ENCODE results near the gene PCSK5. TPM values are rescaled to one million over a fixed set of nuclear protein-coding genes. Genes with fewer than 3 reads are reported as not detected.

The PCSK5 gene
- total and polyA plus RNA-seq, 4 donors = 0.58 to 3.6 (median 0.82) TPM

GRCh38 chr9:76026796-76027195, 136.3 kb downstream of the PCSK5 start:
- Histone ChIP-seq H3K9ac (ENCODE audit: low read depth in 1 of 2, low read length in 2 of 2) (no peak overlapping the region), H3K36me3 (ENCODE audit: control insufficient read depth in 4 of 4, insufficient read depth in 3 of 4, low read depth in 1 of 4, low read length in 3 of 4) (no peaks in the 10 kb centered on the region), H3K9me3 (ENCODE audit: control insufficient read depth in 4 of 4, low read length in 3 of 4) (no peaks in the 10 kb centered on the region), H3K4me1 (ENCODE audit: control insufficient read depth in 4 of 4, insufficient read depth in 4 of 4, low read length in 3 of 4) (no peaks in the 10 kb centered on the region), H3K27me3 (ENCODE audit: control insufficient read depth in 4 of 4, insufficient read depth in 4 of 4, low read length in 3 of 4) (no peaks in the 10 kb centered on the region), H3K27ac (ENCODE audit: low read depth in 1 of 2, low read length in 2 of 2) (no peak overlapping the region), H3K4me3 (ENCODE audit: low read depth in 1 of 3, low read length in 3 of 3) (no peak overlapping the region)
- TF ChIP-seq GABPA (IDR thresholded peaks at IDR 0.05 in 1 of 2, conservative IDR thresholded peaks at IDR 0.05 in 1 of 2) = no peak
- TF ChIP-seq FOXA1 (IDR thresholded peaks at IDR 0.05) = no peak
- TF ChIP-seq JUND (IDR thresholded peaks at IDR 0.05) = no peak
- TF ChIP-seq HNF4A (conservative IDR thresholded peaks at IDR 0.05) = no peak
- TF ChIP-seq ZBTB33 (IDR thresholded peaks at IDR 0.05) = no peak
- TF ChIP-seq NR2F2 (IDR thresholded peaks at IDR 0.05) = no peak
- TF ChIP-seq YY1 (IDR thresholded peaks at IDR 0.05) = no peak
- no peak for TF ChIP-seq FOXA2 (IDR thresholded peaks at IDR 0.05)
- no peak for TF ChIP-seq CTCF (IDR thresholded peaks at IDR 0.05; ENCODE audit: low read depth, low read length, missing input control)
- no peak for TF ChIP-seq RAD21 (IDR thresholded peaks at IDR 0.05)
- TF ChIP-seq TAF1 (conservative IDR thresholded peaks at IDR 0.05) = no peak
- no peak for TF ChIP-seq HNF4G (IDR thresholded peaks at IDR 0.05)
- no peak for TF ChIP-seq SP1 (IDR thresholded peaks at IDR 0.05)
- TF ChIP-seq EGR1 (IDR thresholded peaks at IDR 0.05; ENCODE audit: low read depth in 2 of 2) = no peak
- 96% methylated on average over 6 of the region's 6 CpGs for WGBS
- no peak for DNase-seq (ENCODE audit: low spot score)

GRCh38 chr9:76027416-76027815, 136.9 kb downstream of the PCSK5 start:
- Histone ChIP-seq H3K27ac (ENCODE audit: low read depth in 1 of 2, low read length in 2 of 2) (no peak overlapping the region), H3K4me3 (ENCODE audit: low read depth in 1 of 3, low read length in 3 of 3) (no peak overlapping the region), H3K9ac (ENCODE audit: low read depth in 1 of 2, low read length in 2 of 2) (no peak overlapping the region), H3K4me1 (ENCODE audit: control insufficient read depth in 4 of 4, insufficient read depth in 4 of 4, low read length in 3 of 4) (no peaks in the 10 kb centered on the region), H3K27me3 (ENCODE audit: control insufficient read depth in 4 of 4, insufficient read depth in 4 of 4, low read length in 3 of 4) (no peaks in the 10 kb centered on the region), H3K9me3 (ENCODE audit: control insufficient read depth in 4 of 4, low read length in 3 of 4) (no peaks in the 10 kb centered on the region), H3K36me3 (ENCODE audit: control insufficient read depth in 4 of 4, insufficient read depth in 3 of 4, low read depth in 1 of 4, low read length in 3 of 4) (no peaks in the 10 kb centered on the region)
- 85% methylated on average over 5 of the region's 5 CpGs for WGBS
- TF ChIP-seq CTCF (IDR thresholded peaks at IDR 0.05; ENCODE audit: low read depth, low read length, missing input control) (no peak), ZBTB33 (IDR thresholded peaks at IDR 0.05) (no peak)
- DNase-seq (ENCODE audit: low spot score) = no peak
